AML-193 (cell line): Measurements from ENCODE around the gene MYO18B.
"Not testable (repeated sequence)": the region's sequence is repeated elsewhere in the genome, so short reads cannot be mapped to it uniquely, and the experiment has no call there.

Experiments used
- DNase-seq, 2 experiments: peaks; one replicate each; lab custom pipeline; 2025; lab: John Stamatoyannopoulos, UW

The MYO18B gene

GRCh38 chr22:25741692-25742626 is at the start of gene MYO18B:
MYO18B (plus strand) TSS chr22:25742188; CDS start chr22:25761093, 18,905 bp downstream.
- no peak for DNase-seq

GRCh38 chr22:25692397-25693267 is 49.4 kb upstream of the MYO18B start:
- no peak for DNase-seq

- DNase-seq = no peak
These were observed 48.8 kb upstream of the MYO18B start for GRCh38 chr22:25693268-25693565.

- DNase-seq = no peak
These were observed 47.6 kb upstream of the MYO18B start for GRCh38 chr22:25694196-25694907.

GRCh38 chr22:25695146-25695545 is 46.8 kb upstream of the MYO18B start:
- no peak for DNase-seq

- no peak for DNase-seq
These were observed 45.2 kb upstream of the MYO18B start for GRCh38 chr22:25696763-25697162.

- DNase-seq = no peak
These were observed 44.8 kb upstream of the MYO18B start for GRCh38 chr22:25697181-25697664.

GRCh38 chr22:25697978-25698377 is 44.0 kb upstream of the MYO18B start:
- DNase-seq = no peak

- DNase-seq = no peak
These were observed 43.5 kb upstream of the MYO18B start for GRCh38 chr22:25698461-25698860.

GRCh38 chr22:25698978-25699377 is 43.0 kb upstream of the MYO18B start:
- DNase-seq = no peak

- DNase-seq = no peak
These were observed 40.8 kb upstream of the MYO18B start for GRCh38 chr22:25701056-25701780.

DNA sequence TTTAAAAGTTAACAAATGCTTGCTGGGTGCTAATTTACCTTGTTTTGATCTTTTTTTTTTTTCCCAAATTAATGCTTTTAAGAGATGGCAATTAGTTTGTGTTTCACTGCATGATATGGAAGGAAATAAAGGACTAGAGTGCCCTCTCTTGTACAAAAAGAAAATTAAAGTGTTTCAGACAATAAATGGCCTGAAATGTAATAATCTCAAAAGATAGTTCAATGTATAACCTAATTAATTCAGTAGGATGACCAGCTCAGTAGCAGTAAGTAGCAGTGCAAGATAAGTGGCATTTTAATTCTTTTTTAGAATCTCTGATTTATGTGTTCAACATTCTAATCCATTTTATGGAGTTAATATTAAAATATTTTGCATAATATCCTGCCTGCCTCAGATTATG is 39.9 kb upstream of the MYO18B start:
- DNase-seq = peak; percentile 43 to 70

- no peak for DNase-seq
These were observed 39.3 kb upstream of the MYO18B start for GRCh38 chr22:25702571-25703167.

DNA sequence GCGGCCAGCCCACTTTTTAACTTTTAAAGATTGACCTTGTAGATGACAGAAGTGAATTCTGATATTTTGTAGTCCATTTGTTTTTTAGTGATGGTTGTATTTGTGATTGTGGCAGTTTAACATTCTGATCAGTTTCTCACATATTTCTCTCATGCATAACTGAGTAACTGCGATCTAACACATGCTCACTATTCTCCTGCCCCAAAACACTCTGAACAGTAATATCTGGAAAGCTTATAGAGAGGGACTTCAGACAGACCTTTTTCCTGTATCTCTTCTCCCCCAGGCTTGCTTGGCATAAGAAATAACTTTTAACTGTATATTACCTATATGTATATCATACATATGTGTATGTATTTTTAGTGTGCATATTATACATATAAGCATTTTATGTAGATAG is 37.3 kb upstream of the MYO18B start:
- no peak for DNase-seq

- no peak for DNase-seq
These were observed 35.8 kb upstream of the MYO18B start for GRCh38 chr22:25706197-25706596.

GRCh38 chr22:25708430-25708829 is 33.6 kb upstream of the MYO18B start:
- DNase-seq = not testable (repeated sequence)

- DNase-seq = no peak
These were observed 32.2 kb upstream of the MYO18B start for GRCh38 chr22:25709758-25710157.

GRCh38 chr22:25710501-25710900 is 31.5 kb upstream of the MYO18B start:
- no peak for DNase-seq

DNA sequence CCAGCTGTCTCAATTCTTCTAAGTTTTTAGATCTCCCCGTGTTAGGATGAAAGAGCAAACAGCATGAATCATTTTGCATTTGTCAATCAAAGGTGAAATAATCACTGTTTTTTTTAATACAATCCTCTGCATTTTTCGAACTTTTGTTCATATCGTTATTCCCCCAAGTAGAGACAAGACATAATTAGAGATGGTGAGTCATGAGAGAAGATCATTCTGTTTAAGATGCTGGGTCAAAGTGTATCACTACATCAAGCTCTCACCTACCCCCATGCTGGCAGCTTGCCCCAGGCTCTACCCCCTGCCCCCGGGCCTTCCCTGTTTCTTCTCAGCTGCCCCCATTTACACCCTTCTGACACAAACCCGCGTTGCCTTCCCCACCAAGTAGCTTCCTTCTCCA is 30.5 kb upstream of the MYO18B start:
- DNase-seq = no peak

DNA sequence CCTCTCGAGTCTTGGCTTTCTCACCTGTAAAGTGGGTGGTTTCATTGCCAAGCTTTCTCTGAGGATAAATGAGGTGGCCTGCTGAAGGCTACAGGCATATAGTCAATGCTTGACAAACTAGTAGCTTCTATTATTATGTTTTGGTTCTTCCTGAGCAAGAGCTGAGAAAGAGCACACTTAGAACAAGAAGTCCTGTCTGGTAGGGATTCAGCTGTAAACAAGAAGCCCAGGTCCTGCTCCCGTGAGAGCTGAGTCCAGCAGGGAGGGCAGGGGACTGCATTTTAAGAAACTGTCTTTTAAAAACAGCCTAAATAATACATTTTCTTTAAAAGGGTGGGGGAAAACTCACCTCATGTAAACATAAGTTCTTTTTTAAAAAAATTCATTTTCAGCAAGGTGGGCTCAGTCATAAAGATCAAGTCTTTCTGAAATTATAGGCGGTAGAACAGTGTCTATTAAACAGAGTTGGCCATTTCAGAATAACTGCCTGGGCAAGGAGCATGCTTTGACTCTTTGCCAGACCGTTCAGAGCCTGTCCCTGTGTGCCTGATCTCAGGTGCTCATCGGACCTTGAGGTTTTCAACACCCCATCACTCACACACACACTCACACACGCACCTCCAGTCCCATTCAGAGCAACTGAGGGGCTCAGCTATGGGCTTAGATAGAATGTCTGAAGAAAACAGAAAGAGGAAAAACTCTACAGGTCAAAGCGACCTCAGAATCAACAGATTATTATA is 29.2 kb upstream of the MYO18B start:
- DNase-seq = no peak
